Measurements from ENCODE around the gene OPN4. TPM values are rescaled to one million over a fixed set of nuclear protein-coding genes. Genes with fewer than 3 reads are reported as not detected.

OPN4 gene
- total and polyA plus RNA-seq, 2 of the 8 experiments (the other 6 are each of a cell fraction or from before 2014, with no cell fraction given): not detected

GRCh38 chr10:86663046-86663345 lies 8.6 kb downstream of the OPN4 start:
- Histone ChIP-seq H3K27me3 (replicated peaks in 1 of 4; ENCODE audit: control insufficient read depth in 3 of 4, extremely low read depth in 1 of 4, insufficient read depth in 3 of 4, low read length in 3 of 4) (no peaks in the 10 kb centered on the region), H3K23me2 (ENCODE audit: low read depth, low read length) (no peaks in the 10 kb centered on the region), H4K8ac (ENCODE audit: extremely low read depth, insufficient read depth, low read length) (peak overlapping the region; percentile 79; the same call in 1 of the 2 replicates), H3K4ac (replicated peaks; ENCODE audit: insufficient read length, low read depth, low read length) (no peak overlapping the region), H2BK120ac (replicated peaks; ENCODE audit: low read depth, low read length) (no peak overlapping the region), H3K14ac (ENCODE audit: insufficient read length) (no peak overlapping the region), H3K4me1 (replicated peaks in 1 of 4; ENCODE audit: control insufficient read depth in 3 of 4, insufficient read depth in 4 of 4, low read length in 3 of 4) (peaks cover 0 to 7% (median 0%) of the 10 kb centered on the region in 4 experiments; a peak in 4 of 7 replicates), H3K18ac (ENCODE audit: extremely low read depth, low read length) (no peak overlapping the region), H4K91ac (replicated peaks; ENCODE audit: insufficient read length, low read length) (no peak overlapping the region), H2BK5ac (ENCODE audit: low read depth, low read length) (no peak overlapping the region), H3K36me3 (ENCODE audit: control insufficient read depth in 2 of 4, insufficient read depth in 4 of 4, low read length in 3 of 4) (no peaks in the 10 kb centered on the region), H2BK15ac (ENCODE audit: low read length) (no peak overlapping the region), H4K5ac (ENCODE audit: insufficient read length, low read depth, low read length) (no peak overlapping the region), H2AK5ac (ENCODE audit: low read depth, low read length) (no peak overlapping the region), H2BK12ac (ENCODE audit: low read depth, low read length) (no peak overlapping the region), H2AFZ (ENCODE audit: low read length) (no peak overlapping the region), H3K56ac (replicated peaks; ENCODE audit: insufficient read length, low read depth, low read length) (no peak overlapping the region), H3K9me3 (ENCODE audit: insufficient read depth in 2 of 2, low read depth in 1 of 2, low read length in 1 of 2) (no peaks in the 10 kb centered on the region), H3K23ac (ENCODE audit: insufficient read length) (no peak overlapping the region), H3K4me2 (ENCODE audit: insufficient read depth in 1 of 2, low read depth in 2 of 2, low read length in 2 of 2) (no peak overlapping the region), H3K79me2 (ENCODE audit: control insufficient read depth in 1 of 2, insufficient read depth in 2 of 2, low read length in 2 of 2) (no peaks in the 10 kb centered on the region), H2BK20ac (ENCODE audit: low read length) (no peak overlapping the region), H3K4me3 (ENCODE audit: extremely low read depth in 1 of 4, insufficient read depth in 2 of 4, low read depth in 3 of 4, low read length in 4 of 4) (no peak overlapping the region), H4K20me1 (replicated peaks in 1 of 2; ENCODE audit: control insufficient read depth in 1 of 2, insufficient read depth in 2 of 2, low read length in 2 of 2) (no peaks in the 10 kb centered on the region), H3K79me1 (ENCODE audit: low read depth, low read length) (no peaks in the 10 kb centered on the region), H3K9ac (replicated peaks in 1 of 4; ENCODE audit: extremely low read depth in 1 of 4, low read depth in 3 of 4, low read length in 3 of 4) (no peak overlapping the region), H3K27ac (ENCODE audit: low read depth, low read length) (no peak overlapping the region)
- ChIA-PET POLR2A (ENCODE audit: partially characterized antibody) (interaction anchor here (1.7 to 2.2 kb wide), 2 partner anchors 21 to 71 kb away, joined by 4 to 5 read pairs; no protein-coding TSS in a partner anchor), CTCF (ENCODE audit: partially characterized antibody) (interaction anchor here (0.8 to 13.4 kb wide), 17 partner anchors 9 to 304 kb away, joined by 3 to 105 read pairs (median 5); partner anchors contain the start of gene OPN4)
- WGBS, 2 experiments (ENCODE audit: extremely low coverage in 1 of 2, insufficient coverage in 1 of 2, insufficient read length in 1 of 2, insufficient replicate concordance in 2 of 2, low coverage in 1 of 2, low lambda C conversion rate in 2 of 2, missing lambda C conversion rate in 1 of 2): 88% methylated on average over 7 of the region's 8 CpGs; no CpG with 5 or more reads in 1 of the 2 experiments
- DNase-seq (ENCODE audit: low read depth in 1 of 2, low spot score in 2 of 2): no peak
- no peak for FAIRE-seq
- no peak for TF ChIP-seq TBP (IDR thresholded peaks at IDR 0.05; ENCODE audit: low read depth, low read length)
- TF ChIP-seq PHF8 (conservative IDR thresholded peaks at IDR 0.05; ENCODE audit: low read depth, low read length): no peak
- TF ChIP-seq GTF2F1 (IDR thresholded peaks at IDR 0.05; ENCODE audit: borderline replicate concordance, low read depth, low read length): no peak
- no peak for TF ChIP-seq POLR2AphosphoS5 (IDR thresholded peaks at IDR 0.05; ENCODE audit: low read depth, low read length)
- TF ChIP-seq CBX8 (IDR thresholded peaks at IDR 0.05; ENCODE audit: borderline replicate concordance, low read depth, low read length): no peak
- TF ChIP-seq, protein P1, sequence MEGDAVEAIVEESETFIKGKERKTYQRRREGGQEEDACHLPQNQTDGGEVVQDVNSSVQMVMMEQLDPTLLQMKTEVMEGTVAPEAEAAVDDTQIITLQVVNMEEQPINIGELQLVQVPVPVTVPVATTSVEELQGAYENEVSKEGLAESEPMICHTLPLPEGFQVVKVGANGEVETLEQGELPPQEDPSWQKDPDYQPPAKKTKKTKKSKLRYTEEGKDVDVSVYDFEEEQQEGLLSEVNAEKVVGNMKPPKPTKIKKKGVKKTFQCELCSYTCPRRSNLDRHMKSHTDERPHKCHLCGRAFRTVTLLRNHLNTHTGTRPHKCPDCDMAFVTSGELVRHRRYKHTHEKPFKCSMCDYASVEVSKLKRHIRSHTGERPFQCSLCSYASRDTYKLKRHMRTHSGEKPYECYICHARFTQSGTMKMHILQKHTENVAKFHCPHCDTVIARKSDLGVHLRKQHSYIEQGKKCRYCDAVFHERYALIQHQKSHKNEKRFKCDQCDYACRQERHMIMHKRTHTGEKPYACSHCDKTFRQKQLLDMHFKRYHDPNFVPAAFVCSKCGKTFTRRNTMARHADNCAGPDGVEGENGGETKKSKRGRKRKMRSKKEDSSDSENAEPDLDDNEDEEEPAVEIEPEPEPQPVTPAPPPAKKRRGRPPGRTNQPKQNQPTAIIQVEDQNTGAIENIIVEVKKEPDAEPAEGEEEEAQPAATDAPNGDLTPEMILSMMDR (IDR thresholded peaks at IDR 0.05; ENCODE audit: control extremely low read depth in 1 of 3, insufficient read depth in 1 of 3, low read depth in 1 of 3, low read length in 3 of 3): peak in 1 of 3 experiments; percentile 4; a peak in 2 of 4 replicates
- TF ChIP-seq TAF1 (IDR thresholded peaks at IDR 0.05; ENCODE audit: low read depth, low read length): no peak
- TF ChIP-seq SP4 (IDR thresholded peaks at IDR 0.05; ENCODE audit: low read length): no peak
- TF ChIP-seq ZNF274 (IDR thresholded peaks at IDR 0.05; ENCODE audit: borderline replicate concordance, extremely low read depth, low read length): no peak

All from H1 (cell line).